Thymus (tissue), 11 donors: ENCODE measurements around the gene TPRG1. TPM values are rescaled to one million over a fixed set of nuclear protein-coding genes. Genes with fewer than 3 reads are reported as not detected.
A peak's percentile ranks its signal among the peaks of the same experiment; 100 is the strongest.

Experiments used
- DNase-seq, 9 donors: peaks; one replicate each; pipeline ENCODE4 v3.0.0-alpha.2; 2013; ENCODE audit warnings: low spot score in 9 of 9, low read depth in 6 of 9, missing footprints in 1 of 9
- H3K27ac ChIP-seq, 2 donors: one replicate each; pipeline ENCODE4 v1.5.1; 2013; ENCODE audit warnings: control low read depth in 1 of 2, low read depth in 1 of 2, low read length in 1 of 2, mild to moderate bottlenecking in 1 of 2, moderate library complexity in 1 of 2
- H3K27me3 ChIP-seq, 2 donors: one replicate each; pipeline ENCODE4 v1.5.1; 2013; ENCODE audit warnings: low read length in 1 of 2; ENCODE audit not compliant: control insufficient read depth in 2 of 2, insufficient read depth in 1 of 2
- H3K36me3 ChIP-seq, 2 donors: one replicate each; pipeline ENCODE4 v1.5.1; 2013; ENCODE audit warnings: low read length in 1 of 2, mild to moderate bottlenecking in 1 of 2, moderate library complexity in 1 of 2; ENCODE audit not compliant: control insufficient read depth in 2 of 2, insufficient read depth in 2 of 2
- H3K4me1 ChIP-seq, 2 donors: one replicate each; pipeline ENCODE4 v1.5.1; 2013; ENCODE audit warnings: low read length in 2 of 2; ENCODE audit not compliant: control insufficient read depth in 2 of 2, insufficient read depth in 2 of 2
- H3K4me3 ChIP-seq, 2 donors: one replicate each; pipeline ENCODE4 v1.5.1; 2013; ENCODE audit warnings: low read length in 2 of 2, control low read depth in 1 of 2, mild to moderate bottlenecking in 1 of 2
- H3K9me3 ChIP-seq, 2 donors: one replicate each; pipeline ENCODE4 v1.5.1; 2013; ENCODE audit warnings: low read length in 1 of 2, mild to moderate bottlenecking in 1 of 2; ENCODE audit not compliant: control insufficient read depth in 2 of 2, insufficient read depth in 1 of 2
- WGBS: extraction: QIAGEN DNeasy Blood & Tissue Kit; methylation state at CpG from one replicate; pipeline ENCODE4 v1.1.7; 2013; 5-methylcytosine and 5-hydroxymethylcytosine counted together
- polyA plus RNA-seq: library from polyadenylated mRNA; stranded (reverse); fragments of 200-250 nt; gene quantifications from one replicate; pipeline ENCODE4 v1.2.3, GENCODE V29; 2013
- total RNA-seq: library from RNA; stranded (reverse); fragments of 120-200 nt; gene quantifications from one replicate; pipeline ENCODE4 v1.2.4, GENCODE V29; 2013
- donor health status: healthy.

Gene TPRG1
- total and polyA plus RNA-seq, 2 donors: 1.8 to 3.2 TPM

GRCh38 chr3:189170559-189170958 is 1.2 kb upstream of the TPRG1 start:
- H3K4me1 ChIP-seq: peaks cover 0 to 7% of the 10 kb centered on the region in 2 donors
- no peak for DNase-seq
- H3K36me3 ChIP-seq: no peaks in the 10 kb centered on the region
- H3K27ac ChIP-seq: no peak overlapping the region
- no peaks in the 10 kb centered on the region for H3K9me3 ChIP-seq
- H3K27me3 ChIP-seq: no peaks in the 10 kb centered on the region
- H3K4me3 ChIP-seq: no peak overlapping the region
- 78% methylated on average over 7 of the region's 7 CpGs for WGBS

GRCh38 chr3:189172668-189173419 is 1.1 kb downstream of the TPRG1 start:
- Histone ChIP-seq H3K4me1 (peaks cover 0 to 7% of the 10 kb centered on the region in 2 donors), H3K9me3 (no peaks in the 10 kb centered on the region), H3K36me3 (no peaks in the 10 kb centered on the region), H3K4me3 (no peak overlapping the region), H3K27me3 (no peaks in the 10 kb centered on the region), H3K27ac (peak overlapping the region; percentile 40 to 47)
- 88% methylated on average over 8 of the region's 8 CpGs for WGBS
- peak in 4 of 9 donors; percentile 18 to 52 (median 26) for DNase-seq

GRCh38 chr3:189184566-189184965 is 12.8 kb downstream of the TPRG1 start:
- Histone ChIP-seq H3K4me3 (no peak overlapping the region), H3K36me3 (no peaks in the 10 kb centered on the region), H3K27me3 (no peaks in the 10 kb centered on the region), H3K9me3 (peaks cover 0 to 13% of the 10 kb centered on the region in 2 donors), H3K4me1 (no peaks in the 10 kb centered on the region), H3K27ac (no peak overlapping the region)
- WGBS: 96% methylated on average over 7 of the region's 7 CpGs
- no peak for DNase-seq

GRCh38 chr3:189186101-189186500 is 14.3 kb downstream of the TPRG1 start:
- Histone ChIP-seq H3K27me3 (no peaks in the 10 kb centered on the region), H3K36me3 (no peaks in the 10 kb centered on the region), H3K27ac (no peak overlapping the region), H3K4me1 (no peaks in the 10 kb centered on the region), H3K4me3 (no peak overlapping the region), H3K9me3 (peaks cover 0 to 5% of the 10 kb centered on the region in 2 donors)
- no peak for DNase-seq
- 91% methylated on average over 4 of the region's 4 CpGs for WGBS

GRCh38 chr3:189188466-189188865 is 16.7 kb downstream of the TPRG1 start:
- no peaks in the 10 kb centered on the region for H3K4me1 ChIP-seq
- H3K4me3 ChIP-seq: no peak overlapping the region
- no peak for DNase-seq
- no peaks in the 10 kb centered on the region for H3K36me3 ChIP-seq
- H3K27ac ChIP-seq: no peak overlapping the region
- H3K9me3 ChIP-seq: no peaks in the 10 kb centered on the region
- H3K27me3 ChIP-seq: no peaks in the 10 kb centered on the region

- no peak for DNase-seq
- Histone ChIP-seq H3K9me3 (peaks cover 0 to 15% of the 10 kb centered on the region in 2 donors), H3K4me1 (no peaks in the 10 kb centered on the region)
Measured at GRCh38 chr3:189192725-189193124, 21.0 kb downstream of the TPRG1 start.

GRCh38 chr3:189195302-189195701 is 23.5 kb downstream of the TPRG1 start:
- WGBS: 97% methylated on average over 5 of the region's 5 CpGs
- no peaks in the 10 kb centered on the region for H3K36me3 ChIP-seq
- no peak for DNase-seq
- no peaks in the 10 kb centered on the region for H3K27me3 ChIP-seq
- no peak overlapping the region for H3K4me3 ChIP-seq
- no peaks in the 10 kb centered on the region for H3K4me1 ChIP-seq
- no peak overlapping the region for H3K27ac ChIP-seq
- H3K9me3 ChIP-seq: peaks cover 0 to 15% of the 10 kb centered on the region in 2 donors

More at GRCh38 chr3:189192725-189193124, 21.0 kb downstream of the TPRG1 start:
- no peak overlapping the region for H3K4me3 ChIP-seq
- H3K27ac ChIP-seq: no peak overlapping the region
- H3K27me3 ChIP-seq: no peaks in the 10 kb centered on the region
- no peaks in the 10 kb centered on the region for H3K36me3 ChIP-seq

GRCh38 chr3:189202106-189202505 is 30.3 kb downstream of the TPRG1 start:
- 90% methylated on average over 6 of the region's 6 CpGs for WGBS
- Histone ChIP-seq H3K27me3 (peaks cover 0 to 4% of the 10 kb centered on the region in 2 donors), H3K9me3 (no peaks in the 10 kb centered on the region)

GRCh38 chr3:189202583-189202982 is 30.8 kb downstream of the TPRG1 start:
- no peak for DNase-seq
- H3K4me3 ChIP-seq: no peak overlapping the region
- no peaks in the 10 kb centered on the region for H3K36me3 ChIP-seq
- H3K27me3 ChIP-seq: peaks cover 0 to 4% of the 10 kb centered on the region in 2 donors
- WGBS: 77% methylated on average over 6 of the region's 6 CpGs
- no peak overlapping the region for H3K27ac ChIP-seq
- no peaks in the 10 kb centered on the region for H3K4me1 ChIP-seq
- no peaks in the 10 kb centered on the region for H3K9me3 ChIP-seq

More at GRCh38 chr3:189202106-189202505, 30.3 kb downstream of the TPRG1 start:
- Histone ChIP-seq H3K4me3 (no peak overlapping the region), H3K4me1 (no peaks in the 10 kb centered on the region), H3K36me3 (no peaks in the 10 kb centered on the region), H3K27ac (no peak overlapping the region)
- no peak for DNase-seq
